ENCODE results near the gene POU2F1. TPM values are rescaled to one million over a fixed set of nuclear protein-coding genes. Genes with fewer than 3 reads are reported as not detected.

The POU2F1 gene
- total RNA-seq, 1 experiment from 2014 or later = 24.5 TPM

DNA sequence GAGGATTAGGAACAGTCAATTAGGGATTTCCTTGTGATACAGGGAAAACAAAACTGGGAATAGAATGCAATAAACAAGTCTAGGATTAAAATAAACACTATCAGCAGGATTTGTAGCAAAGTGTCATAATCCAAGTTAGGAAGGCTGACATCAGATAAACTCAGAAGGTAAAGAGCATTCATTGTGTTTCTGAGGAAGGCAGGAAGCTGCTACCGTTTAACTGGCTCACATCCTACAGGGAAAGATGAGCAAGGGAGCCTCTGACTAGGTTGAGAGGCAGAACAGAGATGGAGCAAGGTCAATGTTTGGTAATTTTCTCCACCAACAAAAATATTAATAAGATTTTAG, 124.7 kb downstream of the POU2F1 start:
- TF ChIP-seq ZNF274 (IDR thresholded peaks at IDR 0.05; ENCODE audit: low read depth, low read length) (no peak), SP1 (IDR thresholded peaks at IDR 0.05; ENCODE audit: low read depth) (no peak), POLR2AphosphoS5 (IDR thresholded peaks at IDR 0.05; ENCODE audit: low read depth, low read length) (no peak)
- TF ChIP-seq, protein P1, sequence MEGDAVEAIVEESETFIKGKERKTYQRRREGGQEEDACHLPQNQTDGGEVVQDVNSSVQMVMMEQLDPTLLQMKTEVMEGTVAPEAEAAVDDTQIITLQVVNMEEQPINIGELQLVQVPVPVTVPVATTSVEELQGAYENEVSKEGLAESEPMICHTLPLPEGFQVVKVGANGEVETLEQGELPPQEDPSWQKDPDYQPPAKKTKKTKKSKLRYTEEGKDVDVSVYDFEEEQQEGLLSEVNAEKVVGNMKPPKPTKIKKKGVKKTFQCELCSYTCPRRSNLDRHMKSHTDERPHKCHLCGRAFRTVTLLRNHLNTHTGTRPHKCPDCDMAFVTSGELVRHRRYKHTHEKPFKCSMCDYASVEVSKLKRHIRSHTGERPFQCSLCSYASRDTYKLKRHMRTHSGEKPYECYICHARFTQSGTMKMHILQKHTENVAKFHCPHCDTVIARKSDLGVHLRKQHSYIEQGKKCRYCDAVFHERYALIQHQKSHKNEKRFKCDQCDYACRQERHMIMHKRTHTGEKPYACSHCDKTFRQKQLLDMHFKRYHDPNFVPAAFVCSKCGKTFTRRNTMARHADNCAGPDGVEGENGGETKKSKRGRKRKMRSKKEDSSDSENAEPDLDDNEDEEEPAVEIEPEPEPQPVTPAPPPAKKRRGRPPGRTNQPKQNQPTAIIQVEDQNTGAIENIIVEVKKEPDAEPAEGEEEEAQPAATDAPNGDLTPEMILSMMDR (IDR thresholded peaks at IDR 0.05 in 2 of 3, conservative IDR thresholded peaks at IDR 0.05 in 1 of 3; ENCODE audit: borderline replicate concordance in 1 of 3, insufficient read depth in 1 of 3, low read depth in 2 of 3, low read length in 2 of 3) = no peak
- Histone ChIP-seq H3K27me3 (ENCODE audit: insufficient read depth, low read length) (no peaks in the 10 kb centered on the region), H3K9me2 (ENCODE audit: insufficient read depth) (no peaks in the 10 kb centered on the region), H3K27ac (ENCODE audit: low read depth, low read length) (no peak overlapping the region), H3K4me1 (ENCODE audit: control insufficient read depth in 1 of 2, insufficient read depth in 2 of 2, low read length in 2 of 2) (no peaks in the 10 kb centered on the region), H4K20me1 (ENCODE audit: insufficient read depth) (no peaks in the 10 kb centered on the region), H2AFZ (ENCODE audit: low read depth, low read length, poor library complexity, severe bottlenecking) (no peak overlapping the region), H3K4me2 (ENCODE audit: low read length) (no peak overlapping the region), H3K9me3 (ENCODE audit: control insufficient read depth in 1 of 2, insufficient read depth in 1 of 2, low read depth in 1 of 2, low read length in 2 of 2) (no peaks in the 10 kb centered on the region), H3K4me3 (replicated peaks in 1 of 2; ENCODE audit: low read depth in 1 of 2, low read length in 2 of 2) (no peak overlapping the region), H3K79me2 (ENCODE audit: insufficient read depth, low read length) (peaks cover 5% of the 10 kb centered on the region; the same call in 1 of the 2 replicates), H3K36me3 (ENCODE audit: control insufficient read depth in 1 of 2, insufficient read depth in 2 of 2, low read length in 2 of 2) (no peaks in the 10 kb centered on the region), H3K9ac (ENCODE audit: low read length) (no peak overlapping the region)
- POLR2A ChIA-PET = no interaction called here
- CTCF ChIA-PET = no interaction called here
- RAD21 ChIA-PET (ENCODE audit: low non-redundant PET in 1 of 2, low total read pairs in 2 of 2, uncharacterized antibody in 2 of 2, unreplicated experiment in 2 of 2) = interaction anchor here in 1 of 2 experiments (0.6 kb wide), 1 partner anchor 78 kb away, joined by 4 read pairs; no protein-coding TSS in a partner anchor
- no peak for ATAC-seq
- intact Hi-C loops (cut with micrococcal nuclease) = no loop called here
- no TSS peak for BruUV-seq (replicated peaks)
- DNase-seq (ENCODE audit: low read depth, low spot score) = no peak

DNA sequence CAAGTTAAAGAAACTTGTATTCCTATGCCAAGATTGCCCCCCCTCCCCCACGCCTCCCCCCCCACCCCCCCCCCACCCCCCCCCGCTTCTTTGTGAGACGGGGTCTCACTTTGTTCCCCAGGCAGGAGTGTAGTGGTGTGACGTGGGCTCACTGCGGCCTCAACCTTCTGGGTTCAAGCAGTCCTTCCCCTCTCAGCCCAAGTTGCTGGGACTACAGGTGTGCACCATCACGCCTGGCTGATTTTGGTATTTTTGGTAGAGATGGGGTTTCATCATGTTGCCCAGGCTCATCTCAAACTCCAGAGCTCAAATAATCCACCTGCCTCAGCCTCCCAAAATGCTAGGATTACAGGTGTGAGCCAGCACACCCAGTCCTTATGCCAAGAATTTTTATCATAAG, 136.6 kb downstream of the POU2F1 start:
- Histone ChIP-seq H4K20me1 (ENCODE audit: insufficient read depth) (0 out of 2 replicates have a peak, but pooled peaks cover 3% of the 10 kb centered on the region), H3K36me3 (ENCODE audit: control insufficient read depth in 1 of 2, insufficient read depth in 2 of 2, low read length in 2 of 2) (no peaks in the 10 kb centered on the region), H3K4me1 (ENCODE audit: control insufficient read depth in 1 of 2, insufficient read depth in 2 of 2, low read length in 2 of 2) (no peaks in the 10 kb centered on the region), H3K27me3 (ENCODE audit: insufficient read depth, low read length) (no peaks in the 10 kb centered on the region), H3K9ac (ENCODE audit: low read length) (no peak overlapping the region), H3K27ac (ENCODE audit: low read depth, low read length) (no peak overlapping the region), H3K9me2 (ENCODE audit: insufficient read depth) (no peaks in the 10 kb centered on the region), H3K79me2 (ENCODE audit: insufficient read depth, low read length) (peaks cover 32% of the 10 kb centered on the region), H2AFZ (ENCODE audit: low read depth, low read length, poor library complexity, severe bottlenecking) (no peak overlapping the region), H3K4me3 (replicated peaks in 1 of 2; ENCODE audit: low read depth in 1 of 2, low read length in 2 of 2) (no peak overlapping the region), H3K4me2 (ENCODE audit: low read length) (no peak overlapping the region), H3K9me3 (ENCODE audit: control insufficient read depth in 1 of 2, insufficient read depth in 1 of 2, low read depth in 1 of 2, low read length in 2 of 2) (no peaks in the 10 kb centered on the region)
- ChIA-PET POLR2A (no interaction called here), CTCF (no interaction called here), RAD21 (ENCODE audit: low non-redundant PET in 1 of 2, low total read pairs in 2 of 2, uncharacterized antibody in 2 of 2, unreplicated experiment in 2 of 2) (no interaction called here)
- DNase-seq (ENCODE audit: low read depth, low spot score) (no peak), ATAC-seq (no peak)
- no peak for TF ChIP-seq ZBTB33 (IDR thresholded peaks at IDR 0.05; ENCODE audit: extremely low read depth, insufficient replicate concordance, low read length)
- TF ChIP-seq POLR2A (IDR thresholded peaks at IDR 0.05; ENCODE audit: borderline replicate concordance, extremely low read depth, insufficient read depth, insufficient read length) = no peak
- no peak for TF ChIP-seq ZFX (IDR thresholded peaks at IDR 0.05)
- TF ChIP-seq ELF1 (IDR thresholded peaks at IDR 0.05; ENCODE audit: borderline replicate concordance, low read depth) = no peak
- no peak for TF ChIP-seq SRF (IDR thresholded peaks at IDR 0.05; ENCODE audit: low read depth)
- TF ChIP-seq EGR1 (IDR thresholded peaks at IDR 0.05; ENCODE audit: low read depth) = no peak
- TF ChIP-seq, protein P1 (IDR thresholded peaks at IDR 0.05 in 2 of 3, conservative IDR thresholded peaks at IDR 0.05 in 1 of 3; ENCODE audit: borderline replicate concordance in 1 of 3, insufficient read depth in 1 of 3, low read depth in 2 of 3, low read length in 2 of 3) = no peak
- TF ChIP-seq SIN3A (IDR thresholded peaks at IDR 0.05; ENCODE audit: low read depth) = no peak
- no peak for TF ChIP-seq EZH2phosphoT487 (IDR thresholded peaks at IDR 0.05; ENCODE audit: borderline replicate concordance)
- no peak for TF ChIP-seq CBX3 (IDR thresholded peaks at IDR 0.05; ENCODE audit: low read depth)
- TF ChIP-seq ZNF274 (IDR thresholded peaks at IDR 0.05; ENCODE audit: low read depth, low read length) = no peak
- intact Hi-C loops (cut with micrococcal nuclease) = no loop called here
- no TSS peak for BruUV-seq (replicated peaks)

All from HCT116 (cell line).